Measurements from ENCODE around the gene PICK1.

DNA sequence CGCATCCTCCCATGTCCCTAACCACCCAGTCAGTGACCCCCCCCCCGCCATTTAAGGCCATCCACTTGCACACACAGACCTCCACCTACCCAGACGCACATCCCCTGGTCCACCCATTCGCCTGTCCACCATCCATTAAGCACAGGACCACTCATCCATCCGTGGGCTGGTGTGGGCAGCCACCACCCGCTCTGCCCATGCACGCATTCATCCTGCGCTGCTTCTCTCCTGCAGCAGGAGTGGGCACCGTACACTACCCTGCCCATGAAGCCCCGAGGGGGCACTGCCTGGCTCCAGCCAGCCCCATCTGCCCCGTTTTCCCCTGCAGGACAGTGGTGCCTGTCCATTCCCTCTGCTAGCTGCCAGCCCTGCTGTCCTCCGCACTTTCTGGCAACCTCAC lies 30.7 kb downstream of the PICK1 start:
- TF ChIP-seq, protein P1, sequence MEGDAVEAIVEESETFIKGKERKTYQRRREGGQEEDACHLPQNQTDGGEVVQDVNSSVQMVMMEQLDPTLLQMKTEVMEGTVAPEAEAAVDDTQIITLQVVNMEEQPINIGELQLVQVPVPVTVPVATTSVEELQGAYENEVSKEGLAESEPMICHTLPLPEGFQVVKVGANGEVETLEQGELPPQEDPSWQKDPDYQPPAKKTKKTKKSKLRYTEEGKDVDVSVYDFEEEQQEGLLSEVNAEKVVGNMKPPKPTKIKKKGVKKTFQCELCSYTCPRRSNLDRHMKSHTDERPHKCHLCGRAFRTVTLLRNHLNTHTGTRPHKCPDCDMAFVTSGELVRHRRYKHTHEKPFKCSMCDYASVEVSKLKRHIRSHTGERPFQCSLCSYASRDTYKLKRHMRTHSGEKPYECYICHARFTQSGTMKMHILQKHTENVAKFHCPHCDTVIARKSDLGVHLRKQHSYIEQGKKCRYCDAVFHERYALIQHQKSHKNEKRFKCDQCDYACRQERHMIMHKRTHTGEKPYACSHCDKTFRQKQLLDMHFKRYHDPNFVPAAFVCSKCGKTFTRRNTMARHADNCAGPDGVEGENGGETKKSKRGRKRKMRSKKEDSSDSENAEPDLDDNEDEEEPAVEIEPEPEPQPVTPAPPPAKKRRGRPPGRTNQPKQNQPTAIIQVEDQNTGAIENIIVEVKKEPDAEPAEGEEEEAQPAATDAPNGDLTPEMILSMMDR (IDR thresholded peaks at IDR 0.05): no peak
- no peak for TF ChIP-seq POLR2A (IDR thresholded peaks at IDR 0.05)
